H9 (cell line): ENCODE data around the gene SH3GL2. TPM values are rescaled to one million over a fixed set of nuclear protein-coding genes. Genes with fewer than 3 reads are reported as not detected.

ENCODE experiments used
- DNase-seq: peaks from one replicate; pipeline ENCODE4 v3.0.0-alpha.2; 2017
- H2AFZ ChIP-seq: one replicate; pipeline ENCODE4 v1.6.1; 2013; ENCODE audit warnings: mild to moderate bottlenecking, low read length, control low read depth, moderate library complexity
- H2AK5ac ChIP-seq: 2 replicates; pipeline ENCODE4 v1.6.1; 2013; ENCODE audit warnings: low read length, control low read depth, mixed read lengths; ENCODE audit not compliant: insufficient read length
- H2BK120ac ChIP-seq: one replicate; pipeline ENCODE4 v1.6.1; 2013; ENCODE audit warnings: low read depth, mild to moderate bottlenecking, low read length, control low read depth, inconsistent platforms; ENCODE audit not compliant: poor library complexity, severe bottlenecking
- H2BK12ac ChIP-seq: 2 replicates; pipeline ENCODE4 v1.6.1; 2013; ENCODE audit warnings: low read length, control low read depth, mixed read lengths, low read depth; ENCODE audit not compliant: insufficient read length
- H2BK15ac ChIP-seq: 2 replicates; pipeline ENCODE4 v1.6.1; 2013; ENCODE audit warnings: low read depth, low read length, control low read depth
- H2BK20ac ChIP-seq: one replicate; pipeline ENCODE4 v1.6.1; 2013; ENCODE audit warnings: low read depth, mild to moderate bottlenecking, low read length, control low read depth, inconsistent platforms; ENCODE audit not compliant: poor library complexity, severe bottlenecking
- H2BK5ac ChIP-seq: 2 replicates; pipeline ENCODE4 v1.6.1; 2013; ENCODE audit warnings: low read length, control low read depth, mixed read lengths; ENCODE audit not compliant: insufficient read length
- H3K14ac ChIP-seq: 2 replicates; pipeline ENCODE4 v1.6.1; 2013; ENCODE audit warnings: low read length, control low read depth; ENCODE audit not compliant: insufficient read depth
- H3K18ac ChIP-seq: 2 replicates; pipeline ENCODE4 v1.6.1; 2013; ENCODE audit warnings: low read depth, mild to moderate bottlenecking, mixed read lengths, low read length, control low read depth; ENCODE audit not compliant: insufficient read length
- H3K23ac ChIP-seq: 2 replicates; pipeline ENCODE4 v1.6.1; 2013; ENCODE audit warnings: low read length, control low read depth, mixed read lengths, low read depth; ENCODE audit not compliant: insufficient read length
- H3K23me2 ChIP-seq: 2 replicates; pipeline ENCODE4 v1.6.1; 2013; ENCODE audit warnings: low read depth, mild to moderate bottlenecking, mixed read lengths, low read length, control low read depth; ENCODE audit not compliant: insufficient read length, poor library complexity, severe bottlenecking
- H3K27ac ChIP-seq: 2 replicates; pipeline ENCODE4 v1.5.1; 2013; ENCODE audit warnings: low read length, control low read depth, mixed read lengths, low read depth; ENCODE audit not compliant: insufficient read length
- H3K27me3 ChIP-seq: 2 replicates; pipeline ENCODE4 v1.6.1; 2013; ENCODE audit warnings: low read length, control low read depth, inconsistent platforms; ENCODE audit not compliant: insufficient read depth
- H3K4ac ChIP-seq: 2 replicates; pipeline ENCODE4 v1.6.1; 2013; ENCODE audit warnings: low read depth, mild to moderate bottlenecking, control low read depth, inconsistent platforms, low read length, moderate library complexity
- H3K4me1 ChIP-seq: 2 replicates; pipeline ENCODE4 v1.6.1; 2013; ENCODE audit warnings: low read length, control low read depth, inconsistent platforms; ENCODE audit not compliant: insufficient read depth
- H3K4me2 ChIP-seq: 2 replicates; pipeline ENCODE4 v1.6.1; 2013; ENCODE audit warnings: low read length, control low read depth, mixed read lengths; ENCODE audit not compliant: insufficient read length, insufficient read depth
- H3K56ac ChIP-seq: 2 replicates; pipeline ENCODE4 v1.6.1; 2013; ENCODE audit warnings: low read depth, mild to moderate bottlenecking, mixed read lengths, low read length, control low read depth; ENCODE audit not compliant: insufficient read length
- H3K79me1 ChIP-seq: 2 replicates; pipeline ENCODE4 v1.6.1; 2013; ENCODE audit warnings: low read depth, mild to moderate bottlenecking, moderate library complexity, low read length, control low read depth, inconsistent platforms; ENCODE audit not compliant: insufficient read depth, poor library complexity, severe bottlenecking
- H3K79me2 ChIP-seq: 2 replicates; pipeline ENCODE4 v1.6.1; 2013; ENCODE audit warnings: low read length, control low read depth, inconsistent platforms; ENCODE audit not compliant: insufficient read depth
- H3K9ac ChIP-seq: 2 replicates; pipeline ENCODE4 v1.6.1; 2013; ENCODE audit warnings: low read length, control low read depth, mixed read lengths; ENCODE audit not compliant: insufficient read length; ENCODE audit errors: extremely low read depth
- H3K9me3 ChIP-seq: one replicate; pipeline ENCODE4 v1.6.1; 2013; ENCODE audit warnings: low read depth, low read length, inconsistent platforms; ENCODE audit not compliant: control insufficient read depth
- H3T11ph ChIP-seq: one replicate; pipeline ENCODE4 v1.6.1; 2013; ENCODE audit warnings: mild to moderate bottlenecking, low read length, control low read depth, inconsistent platforms
- H4K20me1 ChIP-seq: one replicate; pipeline ENCODE4 v1.6.1; 2013; ENCODE audit not compliant: control insufficient read depth, insufficient read length, insufficient read depth
- H4K5ac ChIP-seq: 2 replicates; pipeline ENCODE4 v1.6.1; 2013; ENCODE audit warnings: low read depth, mild to moderate bottlenecking, mixed read lengths, low read length, control low read depth; ENCODE audit not compliant: insufficient read length
- H4K8ac ChIP-seq: replicated peaks from 2 replicates; pipeline ENCODE4 v1.6.1; 2013; ENCODE audit warnings: low read length, control low read depth, mixed read lengths, low read depth; ENCODE audit not compliant: insufficient read length
- H4K91ac ChIP-seq: 2 replicates; pipeline ENCODE4 v1.6.1; 2013; ENCODE audit warnings: low read depth, mild to moderate bottlenecking, moderate library complexity, mixed read lengths, low read length, control low read depth; ENCODE audit not compliant: insufficient read length
- H3K27ac Mint-ChIP-seq, 3 experiments: 2 replicates in 2 of 3; 3 replicates in 1 of 3; pipeline ENCODE4 v1.8.0; 2020 to 2021; ENCODE audit warnings: mixed read lengths in 3 of 3, mild to moderate bottlenecking in 1 of 3, moderate library complexity in 1 of 3
- H3K27me3 Mint-ChIP-seq: 2 replicates; pipeline ENCODE4 v1.8.0; 2021; ENCODE audit warnings: low read depth, mild to moderate bottlenecking, moderate library complexity, mixed read lengths
- H3K36me3 Mint-ChIP-seq, 3 experiments: 2 replicates in 2 of 3; 3 replicates in 1 of 3; pipeline ENCODE4 v1.8.0; 2020 to 2021; ENCODE audit warnings: low read depth in 3 of 3, mixed read lengths in 3 of 3; ENCODE audit not compliant: insufficient read depth in 1 of 3
- H3K4me1 Mint-ChIP-seq, 2 experiments: 2 replicates each; pipeline ENCODE4 v1.8.0; 2020; ENCODE audit warnings: mixed read lengths in 2 of 2
- H3K4me3 Mint-ChIP-seq, 2 experiments: 2 replicates in 1 of 2; 3 replicates in 1 of 2; pipeline ENCODE4 v1.8.0; 2020 to 2021; ENCODE audit warnings: mild to moderate bottlenecking in 2 of 2, mixed read lengths in 2 of 2, moderate library complexity in 1 of 2
- H3K9me3 Mint-ChIP-seq, 2 experiments: 2 replicates in 1 of 2; 3 replicates in 1 of 2; pipeline ENCODE4 v1.8.0; 2020; ENCODE audit warnings: mild to moderate bottlenecking in 2 of 2, mixed read lengths in 2 of 2, moderate library complexity in 1 of 2
- WGBS: extraction: QIAGEN DNeasy Blood & Tissue Kit; methylation state at CpG from one replicate; pipeline ENCODE4 v1.1.7; 2013; ENCODE audit warnings: missing lambda C conversion rate, low lambda C conversion rate, mixed read lengths; ENCODE audit not compliant: insufficient read length; ENCODE audit errors: extremely low coverage; 5-methylcytosine and 5-hydroxymethylcytosine counted together
- total RNA-seq: library from RNA; stranded (reverse); gene quantifications from 2 replicates; pipeline ENCODE4 v1.2.1, GENCODE V29; 2021
- TF ChIP-seq, protein P1 (sequence below): fragments of 200-600 bp; sonication (generic); conservative IDR thresholded peaks from 3 replicates; pipeline ENCODE4 v1.8.0; 2021; ENCODE audit warnings: antibody characterized with exemption, mild to moderate bottlenecking

Gene SH3GL2
- total RNA-seq, 1 experiment from 2014 or later = 6.5 TPM

DNA sequence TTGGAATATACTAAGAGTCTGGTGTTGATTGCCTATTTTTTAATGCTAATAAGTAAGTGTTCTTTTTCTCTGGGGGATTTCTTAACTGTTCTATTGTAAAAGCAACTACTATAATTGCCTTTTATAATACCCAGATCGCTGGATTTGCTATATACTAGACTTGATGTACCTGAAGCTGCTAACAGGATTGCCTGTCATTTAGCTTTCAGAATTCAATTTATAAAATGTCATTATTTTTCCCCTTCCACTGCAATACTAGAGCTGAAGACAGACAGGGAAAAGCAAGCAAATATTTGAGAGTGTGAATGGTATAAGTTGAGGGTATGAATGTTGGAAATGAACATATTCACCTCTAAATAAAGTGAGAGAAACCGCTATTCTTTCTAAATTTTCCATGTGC lies 115.5 kb downstream of the SH3GL2 start:
- Histone ChIP-seq H4K20me1 (no peaks in the 10 kb centered on the region), H3K18ac (no peak overlapping the region), H3K79me2 (no peaks in the 10 kb centered on the region), H3T11ph (no peak overlapping the region), H4K8ac (no peak overlapping the region), H3K79me1 (no peaks in the 10 kb centered on the region), H3K23me2 (no peaks in the 10 kb centered on the region), H2BK5ac (no peak overlapping the region), H3K9me3 (no peaks in the 10 kb centered on the region), H2BK120ac (no peak overlapping the region), H3K56ac (no peak overlapping the region), H3K27ac (no peak overlapping the region), H2AK5ac (no peak overlapping the region), H3K9ac (no peak overlapping the region), H2BK20ac (no peak overlapping the region), H2AFZ (no peak overlapping the region), H3K23ac (no peak overlapping the region), H3K4me2 (no peak overlapping the region), H3K27me3 (no peaks in the 10 kb centered on the region), H3K4me1 (no peaks in the 10 kb centered on the region), H4K91ac (no peak overlapping the region), H2BK12ac (no peak overlapping the region), H3K4ac (no peak overlapping the region), H3K14ac (no peak overlapping the region), H2BK15ac (no peak overlapping the region), H4K5ac (no peak overlapping the region)
- Mint-ChIP-seq H3K36me3 (no peaks in the 10 kb centered on the region), H3K9me3 (no peaks in the 10 kb centered on the region), H3K4me3 (no peak overlapping the region), H3K4me1 (peaks cover 2% of the 10 kb centered on the region in 2 experiments; a peak in 3 of 4 replicates), H3K27me3 (no peaks in the 10 kb centered on the region), H3K27ac (no peak overlapping the region)
- WGBS = no CpG with 5 or more reads among the region's 2 CpGs
- TF ChIP-seq, protein P1, sequence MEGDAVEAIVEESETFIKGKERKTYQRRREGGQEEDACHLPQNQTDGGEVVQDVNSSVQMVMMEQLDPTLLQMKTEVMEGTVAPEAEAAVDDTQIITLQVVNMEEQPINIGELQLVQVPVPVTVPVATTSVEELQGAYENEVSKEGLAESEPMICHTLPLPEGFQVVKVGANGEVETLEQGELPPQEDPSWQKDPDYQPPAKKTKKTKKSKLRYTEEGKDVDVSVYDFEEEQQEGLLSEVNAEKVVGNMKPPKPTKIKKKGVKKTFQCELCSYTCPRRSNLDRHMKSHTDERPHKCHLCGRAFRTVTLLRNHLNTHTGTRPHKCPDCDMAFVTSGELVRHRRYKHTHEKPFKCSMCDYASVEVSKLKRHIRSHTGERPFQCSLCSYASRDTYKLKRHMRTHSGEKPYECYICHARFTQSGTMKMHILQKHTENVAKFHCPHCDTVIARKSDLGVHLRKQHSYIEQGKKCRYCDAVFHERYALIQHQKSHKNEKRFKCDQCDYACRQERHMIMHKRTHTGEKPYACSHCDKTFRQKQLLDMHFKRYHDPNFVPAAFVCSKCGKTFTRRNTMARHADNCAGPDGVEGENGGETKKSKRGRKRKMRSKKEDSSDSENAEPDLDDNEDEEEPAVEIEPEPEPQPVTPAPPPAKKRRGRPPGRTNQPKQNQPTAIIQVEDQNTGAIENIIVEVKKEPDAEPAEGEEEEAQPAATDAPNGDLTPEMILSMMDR = no peak
- DNase-seq = no peak
